ENCODE results near the gene PRKAG2. TPM values are rescaled to one million over a fixed set of nuclear protein-coding genes. Genes with fewer than 3 reads are reported as not detected.

PRKAG2 gene
- total RNA-seq, 4 donors from 2014 or later: 38.8 to 94.4 (median 73.2) TPM

DNA sequence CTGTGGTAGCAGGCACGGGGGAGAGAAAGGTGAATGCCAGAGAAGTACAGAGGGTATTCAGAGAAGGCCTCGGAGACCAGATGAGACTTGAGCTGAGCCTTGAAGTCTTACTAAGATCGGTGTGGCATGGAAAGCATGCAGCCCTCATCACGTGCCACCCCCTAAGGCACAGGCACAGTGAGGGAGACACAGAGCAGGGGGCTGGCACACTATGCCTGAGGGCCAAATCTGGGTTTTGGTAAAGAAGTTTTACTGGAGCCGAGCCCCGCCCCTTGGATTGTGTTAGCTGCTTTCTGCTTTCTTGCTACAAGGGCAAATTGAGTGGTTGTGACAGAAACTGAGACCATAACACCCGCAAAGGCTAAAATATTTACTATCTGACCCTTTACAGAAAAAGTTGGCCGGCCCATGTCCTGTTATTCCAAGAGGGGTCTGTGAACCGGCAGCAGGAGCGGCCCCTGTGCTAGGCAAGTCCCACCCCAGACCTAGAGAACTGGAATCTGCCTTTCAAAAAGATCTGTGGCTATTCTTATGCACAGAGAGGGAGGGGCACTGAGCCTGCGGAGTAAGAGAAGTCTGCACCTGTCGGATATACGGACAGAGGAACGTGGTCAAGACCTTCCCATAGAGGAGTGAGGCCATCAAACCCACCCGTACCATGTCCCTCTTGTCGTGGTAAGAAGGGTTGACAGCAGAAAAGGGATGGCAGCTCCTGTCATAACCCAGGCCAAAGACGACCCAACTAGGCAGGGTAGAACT lies 247.9 kb downstream of the PRKAG2 start:
- Histone ChIP-seq H3K9me3 (no peaks in the 10 kb centered on the region), H3K36me3 (peaks cover 0 to 2% (median 0%) of the 10 kb centered on the region in 3 donors), H3K27ac (no peak overlapping the region), H3K4me1 (peaks cover 0 to 33% (median 0%) of the 10 kb centered on the region in 4 donors), H3K4me3 (no peak overlapping the region), H3K27me3 (no peaks in the 10 kb centered on the region)
- no peak for DNase-seq
- no peak for TF ChIP-seq CTCF (IDR thresholded peaks at IDR 0.05)
- no peak for TF ChIP-seq POLR2A (IDR thresholded peaks at IDR 0.05)

DNA sequence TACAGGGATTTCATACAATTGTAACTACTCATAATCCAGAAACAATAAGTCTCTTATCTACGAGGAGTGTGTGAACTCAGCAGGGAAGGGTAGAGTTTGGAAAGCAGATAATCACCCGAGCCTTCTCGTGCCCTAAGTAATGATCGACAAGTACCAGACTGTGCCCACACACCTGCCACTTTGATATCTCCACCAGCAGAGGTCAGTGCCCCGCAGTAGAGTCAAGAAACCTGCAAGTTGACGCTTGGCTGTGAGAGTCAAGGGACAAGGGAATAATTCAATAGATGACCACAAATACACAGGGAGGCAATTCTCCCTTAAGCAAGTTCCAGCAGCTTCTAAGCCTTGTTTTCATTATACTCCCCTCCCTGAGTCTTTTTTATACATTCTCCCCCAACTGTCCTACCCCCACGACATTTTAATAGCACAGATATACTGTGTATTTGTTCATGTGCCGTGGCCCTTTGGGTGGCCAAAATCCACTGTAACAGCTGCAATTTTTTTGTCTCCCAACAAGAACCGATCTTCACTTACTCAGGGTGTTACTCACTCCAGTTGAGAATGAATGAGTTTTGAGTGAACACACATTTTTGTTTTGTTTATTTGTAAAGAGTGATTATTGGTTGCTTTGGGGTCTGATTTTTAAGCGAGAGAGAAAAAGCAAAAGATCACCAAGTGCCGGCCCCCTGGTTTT lies 250.3 kb downstream of the PRKAG2 start:
- peak overlapping the region in 2 of 4 donors; percentile 9 to 71 for H3K27ac ChIP-seq
- peaks cover 0 to 2% (median 0%) of the 10 kb centered on the region in 3 donors for H3K36me3 ChIP-seq
- no peaks in the 10 kb centered on the region for H3K9me3 ChIP-seq
- peaks cover 0 to 35% (median 0%) of the 10 kb centered on the region in 4 donors for H3K4me1 ChIP-seq
- no peaks in the 10 kb centered on the region for H3K27me3 ChIP-seq
- no peak overlapping the region for H3K4me3 ChIP-seq
- peak in 2 of 3 donors; percentile 20 to 78 for DNase-seq
- TF ChIP-seq POLR2A (IDR thresholded peaks at IDR 0.05) (no peak), CTCF (IDR thresholded peaks at IDR 0.05) (peak in 4 of 6 experiments; percentile 37 to 73 (median 70))

GRCh38 chr7:151625606-151626005 lies 251.3 kb downstream of the PRKAG2 start:
- peak overlapping the region in 2 of 4 donors; percentile 11 to 71 for H3K27ac ChIP-seq
- peaks cover 0 to 28% (median 0%) of the 10 kb centered on the region in 4 donors for H3K4me1 ChIP-seq
- H3K27me3 ChIP-seq: no peaks in the 10 kb centered on the region
- H3K36me3 ChIP-seq: peaks cover 0 to 4% (median 2%) of the 10 kb centered on the region in 3 donors
- H3K9me3 ChIP-seq: no peaks in the 10 kb centered on the region
- no peak overlapping the region for H3K4me3 ChIP-seq
- no peak for DNase-seq
- TF ChIP-seq CTCF (IDR thresholded peaks at IDR 0.05) (no peak), POLR2A (IDR thresholded peaks at IDR 0.05) (no peak)

DNA sequence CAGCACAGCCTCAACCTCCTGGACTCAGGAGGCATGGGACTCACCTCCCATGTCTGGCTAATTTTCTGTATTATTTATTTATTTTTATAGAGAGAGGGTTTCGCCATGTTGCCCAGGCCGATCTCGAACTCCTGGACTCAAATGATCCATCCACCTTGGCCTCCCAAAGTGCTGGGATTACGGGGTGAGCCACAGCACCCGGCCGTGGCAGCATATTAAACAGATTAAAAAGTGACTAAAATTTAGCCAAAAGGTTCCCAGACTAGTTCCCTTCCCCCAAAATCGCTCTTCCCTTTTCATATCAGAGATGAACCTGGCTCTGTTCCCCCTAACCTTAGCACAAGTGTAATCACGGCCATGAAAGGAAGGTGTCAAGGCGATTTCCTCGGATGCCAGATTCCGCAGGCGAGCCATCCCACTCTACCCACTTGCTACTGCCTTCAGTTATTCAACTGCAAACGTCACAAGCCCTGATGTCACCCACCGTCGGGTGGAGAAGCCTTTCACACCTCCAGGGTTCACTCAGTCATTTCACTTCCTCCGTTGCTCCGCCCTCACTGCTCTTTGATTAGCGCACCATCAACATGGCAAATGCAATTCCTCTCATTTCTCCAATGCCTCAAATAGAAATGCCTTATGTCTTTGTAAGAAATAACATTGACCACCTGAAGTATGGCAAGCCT lies 252.5 kb downstream of the PRKAG2 start:
- peak in 1 of 3 donors; percentile 70 for DNase-seq
- H3K4me1 ChIP-seq: peaks cover 0 to 19% (median 0%) of the 10 kb centered on the region in 4 donors
- no peak overlapping the region for H3K4me3 ChIP-seq
- peaks cover 0 to 8% (median 2%) of the 10 kb centered on the region in 3 donors for H3K36me3 ChIP-seq
- no peaks in the 10 kb centered on the region for H3K9me3 ChIP-seq
- H3K27me3 ChIP-seq: no peaks in the 10 kb centered on the region
- TF ChIP-seq CTCF (IDR thresholded peaks at IDR 0.05): no peak
- no peak for TF ChIP-seq POLR2A (IDR thresholded peaks at IDR 0.05)
- H3K27ac ChIP-seq: peak overlapping the region in 3 of 4 donors; percentile 23 to 71 (median 45)

- no peak for DNase-seq
- Histone ChIP-seq H3K4me1 (peaks cover 0 to 19% (median 0%) of the 10 kb centered on the region in 4 donors), H3K9me3 (no peaks in the 10 kb centered on the region), H3K27me3 (no peaks in the 10 kb centered on the region), H3K4me3 (no peak overlapping the region), H3K36me3 (peaks cover 0 to 13% (median 0%) of the 10 kb centered on the region in 3 donors), H3K27ac (peak overlapping the region in 2 of 4 donors; percentile 45 to 74)
- TF ChIP-seq CTCF (IDR thresholded peaks at IDR 0.05) (no peak), POLR2A (IDR thresholded peaks at IDR 0.05) (no peak)
Measured at GRCh38 chr7:151623766-151624165, 253.1 kb downstream of the PRKAG2 start.

Data from Peyer's patch (tissue), 4 donors.